ENCODE results near the gene MIEF1.

- TF ChIP-seq CTCF (IDR thresholded peaks at IDR 0.05 in 4 of 5, conservative IDR thresholded peaks at IDR 0.05 in 1 of 5) (no peak), POLR2A (IDR thresholded peaks at IDR 0.05) (no peak)
Observed at GRCh38 chr22:39525658-39525975, 23.5 kb downstream of the MIEF1 start.

All from gastrocnemius medialis (tissue), 4 donors.